Ascending aorta (tissue), 2 donors: ENCODE results near the gene USP34. TPM values are rescaled to one million over a fixed set of nuclear protein-coding genes. Genes with fewer than 3 reads are reported as not detected.

Experiments used
- DNase-seq, 2 donors: peaks; one replicate each; pipeline ENCODE4 v3.0.0-alpha.2; 2019; ENCODE audit warnings: low spot score in 2 of 2
- H3K27ac ChIP-seq, 2 donors: fragments of 200-600 bp; sonication (generic); one replicate each; pipeline ENCODE4 v1.5.1; 2016 to 2017; ENCODE audit warnings: mild to moderate bottlenecking in 1 of 2
- H3K27me3 ChIP-seq: fragments of 200-600 bp; sonication (generic); one replicate; pipeline ENCODE4 v1.5.1; 2017
- H3K36me3 ChIP-seq, 2 donors: fragments of 200-600 bp; sonication (generic); one replicate each; pipeline ENCODE4 v1.5.1; 2016
- H3K4me1 ChIP-seq, 2 donors: fragments of 200-600 bp; sonication (generic); one replicate each; pipeline ENCODE4 v1.5.1; 2016 to 2017; ENCODE audit warnings: mild to moderate bottlenecking in 1 of 2
- H3K4me3 ChIP-seq, 2 donors: fragments of 200-600 bp; sonication (generic); one replicate each; pipeline ENCODE4 v1.5.1; 2016 to 2017; ENCODE audit warnings: mild to moderate bottlenecking in 1 of 2
- H3K9me3 ChIP-seq, 2 donors: fragments of 200-600 bp; sonication (generic); one replicate each; pipeline ENCODE4 v1.5.1; 2016
- CTCF ChIP-seq, 3 experiments: fragments of 200-600 bp in 2 of 3; fragments of 450-650 bp in 1 of 3; sonication (generic) in 2 of 3; IDR thresholded peaks; one replicate each; pipeline ENCODE4 v1.5.1; 2016 to 2019; ENCODE audit warnings: antibody characterized with exemption in 3 of 3, mild to moderate bottlenecking in 1 of 3, moderate library complexity in 1 of 3
- intact Hi-C: fragments of 100-400 bp; cut with DNase I; formaldehyde crosslinking; loops from one replicate; pipeline ENCODE4 v1.15.1; 2023
- total RNA-seq: library from RNA; depleted of rRNA; stranded (reverse); fragments of >200 nt; gene quantifications from one replicate; pipeline ENCODE4 v1.1.0, GENCODE V29; 2016

Gene USP34
- 59.3 TPM for total RNA-seq

GRCh38 chr2:61470965-61471904 is at the start of gene USP34:
Gene USP34 (minus strand): TSS chr2:61471087. CDS start chr2:61470692, 395 bp downstream.
- DNase-seq, result peak; percentile 65 to 96
- intact Hi-C loops, result loop anchor here (1.0 to 10.0 kb wide), 8 partner anchors 67 to 586 kb away; partner anchors contain the start of genes CCT4, FAM161A, REL and SANBR
- TF ChIP-seq CTCF (IDR thresholded peaks at IDR 0.05), result peak in 1 of 3 experiments; percentile 9
- H3K27me3 ChIP-seq, result no peaks in the 10 kb centered on the region
- H3K36me3 ChIP-seq, result peaks cover 0 to 3% of the 10 kb centered on the region in 2 donors
- peak within 1 kb of the TSS; percentile 89 to 96 for H3K4me3 ChIP-seq
- H3K9me3 ChIP-seq, result no peaks in the 10 kb centered on the region
- peak within 1 kb of the TSS; percentile 98 to 99 for H3K27ac ChIP-seq
- H3K4me1 ChIP-seq, result peaks cover 0 to 9% of the 10 kb centered on the region in 2 donors

GRCh38 chr2:61520261-61520660 is 49.4 kb upstream of the USP34 start:
- no peaks in the 10 kb centered on the region for H3K9me3 ChIP-seq
- H3K4me3 ChIP-seq, result no peak overlapping the region
- H3K27me3 ChIP-seq, result no peaks in the 10 kb centered on the region
- DNase-seq, result no peak
- peaks cover 46 to 53% of the 10 kb centered on the region in 2 donors for H3K36me3 ChIP-seq
- no peak overlapping the region for H3K27ac ChIP-seq
- intact Hi-C loops, result no loop called here
- no peak for TF ChIP-seq CTCF (IDR thresholded peaks at IDR 0.05)
- no peaks in the 10 kb centered on the region for H3K4me1 ChIP-seq

GRCh38 chr2:61512768-61513398 is 42.0 kb upstream of the USP34 start:
- H3K36me3 ChIP-seq, result peaks cover 53 to 63% of the 10 kb centered on the region in 2 donors
- no peak overlapping the region for H3K27ac ChIP-seq
- no peaks in the 10 kb centered on the region for H3K27me3 ChIP-seq
- no peaks in the 10 kb centered on the region for H3K4me1 ChIP-seq
- no peak for TF ChIP-seq CTCF (IDR thresholded peaks at IDR 0.05)
- H3K4me3 ChIP-seq, result no peak overlapping the region
- intact Hi-C loops, result no loop called here
- no peaks in the 10 kb centered on the region for H3K9me3 ChIP-seq
- no peak for DNase-seq

GRCh38 chr2:61510674-61511671 is 40.1 kb upstream of the USP34 start:
- no peak for DNase-seq
- Histone ChIP-seq H3K27ac (no peak overlapping the region), H3K36me3 (peaks cover 35 to 61% of the 10 kb centered on the region in 2 donors), H3K27me3 (no peaks in the 10 kb centered on the region), H3K9me3 (no peaks in the 10 kb centered on the region), H3K4me3 (no peak overlapping the region), H3K4me1 (no peaks in the 10 kb centered on the region)
- intact Hi-C loops, result no loop called here
- TF ChIP-seq CTCF (IDR thresholded peaks at IDR 0.05), result no peak

- Histone ChIP-seq H3K27ac (no peak overlapping the region), H3K4me1 (no peaks in the 10 kb centered on the region), H3K36me3 (peaks cover 14 to 54% of the 10 kb centered on the region in 2 donors), H3K27me3 (no peaks in the 10 kb centered on the region), H3K4me3 (no peak overlapping the region), H3K9me3 (no peaks in the 10 kb centered on the region)
- no peak for TF ChIP-seq CTCF (IDR thresholded peaks at IDR 0.05)
- DNase-seq, result no peak
- intact Hi-C loops, result no loop called here
Observed at GRCh38 chr2:61504949-61505348, 34.1 kb upstream of the USP34 start.
